ENCODE measurements around the gene LRP6. TPM values are rescaled to one million over a fixed set of nuclear protein-coding genes. Genes with fewer than 3 reads are reported as not detected.

The LRP6 gene
- total RNA-seq, 1 experiment from 2014 or later: 28.1 TPM

- CTCF ChIA-PET: no interaction called here
Measured at GRCh38 chr12:12095021-12095420, 171.8 kb downstream of the LRP6 start.

More at GRCh38 chr12:12095021-12095420, 171.8 kb downstream of the LRP6 start:
- H3K79me2 ChIP-seq (ENCODE audit: insufficient read depth, low read length): no peaks in the 10 kb centered on the region
- H3K4me1 ChIP-seq (ENCODE audit: control insufficient read depth in 1 of 2, insufficient read depth in 2 of 2, low read length in 2 of 2): peaks cover 7 to 10% of the 10 kb centered on the region in 2 experiments; a peak in 3 of 4 replicates
- intact Hi-C loops (cut with micrococcal nuclease): no loop called here
- no peaks in the 10 kb centered on the region for H3K27me3 ChIP-seq (ENCODE audit: insufficient read depth, low read length)
- ChIA-PET RAD21 (ENCODE audit: low non-redundant PET in 1 of 2, low total read pairs in 2 of 2, uncharacterized antibody in 2 of 2, unreplicated experiment in 2 of 2) (no interaction called here), POLR2A (no interaction called here)
- no TSS peak for BruUV-seq (replicated peaks)
- H3K9me2 ChIP-seq (ENCODE audit: insufficient read depth): no peaks in the 10 kb centered on the region
- no peak overlapping the region for H2AFZ ChIP-seq (ENCODE audit: low read depth, low read length, poor library complexity, severe bottlenecking)
- no peak for TF ChIP-seq TCF7L2 (IDR thresholded peaks at IDR 0.05; ENCODE audit: borderline replicate concordance, extremely low read depth, insufficient read depth, insufficient read length)
- TF ChIP-seq ZBTB33 (IDR thresholded peaks at IDR 0.05; ENCODE audit: extremely low read depth, insufficient replicate concordance, low read length): no peak
- no peak for TF ChIP-seq EZH2phosphoT487 (IDR thresholded peaks at IDR 0.05; ENCODE audit: borderline replicate concordance)
- TF ChIP-seq CEBPB (IDR thresholded peaks at IDR 0.05; ENCODE audit: low read depth): no peak
- TF ChIP-seq FOSL1 (IDR thresholded peaks at IDR 0.05; ENCODE audit: low read depth): no peak
- TF ChIP-seq SIN3A (IDR thresholded peaks at IDR 0.05; ENCODE audit: low read depth): no peak
- TF ChIP-seq POLR2AphosphoS5 (IDR thresholded peaks at IDR 0.05; ENCODE audit: low read depth, low read length): no peak
- TF ChIP-seq EZH2 (IDR thresholded peaks at IDR 0.05): no peak
- no peak for TF ChIP-seq SP1 (IDR thresholded peaks at IDR 0.05; ENCODE audit: low read depth)
- TF ChIP-seq POLR2A (IDR thresholded peaks at IDR 0.05; ENCODE audit: borderline replicate concordance, extremely low read depth, insufficient read depth, insufficient read length): no peak
- no peak for TF ChIP-seq SRF (IDR thresholded peaks at IDR 0.05; ENCODE audit: low read depth)
- TF ChIP-seq CTCF (IDR thresholded peaks at IDR 0.05 in 2 of 3, conservative IDR thresholded peaks at IDR 0.05 in 1 of 3; ENCODE audit: borderline replicate concordance in 1 of 3, insufficient read depth in 1 of 3, low read depth in 2 of 3, low read length in 2 of 3): no peak
- no peak for TF ChIP-seq ELF1 (IDR thresholded peaks at IDR 0.05; ENCODE audit: borderline replicate concordance, low read depth)
- TF ChIP-seq ATF3 (IDR thresholded peaks at IDR 0.05): no peak
- TF ChIP-seq EGR1 (IDR thresholded peaks at IDR 0.05; ENCODE audit: low read depth): no peak
- no peaks in the 10 kb centered on the region for H3K9me3 ChIP-seq (ENCODE audit: control insufficient read depth in 1 of 2, insufficient read depth in 1 of 2, low read depth in 1 of 2, low read length in 2 of 2)
- no peak overlapping the region for H3K9ac ChIP-seq (ENCODE audit: low read length)
- ATAC-seq (no peak), DNase-seq (ENCODE audit: low read depth, low spot score) (no peak)
- H3K4me3 ChIP-seq (replicated peaks in 1 of 2; ENCODE audit: low read depth in 1 of 2, low read length in 2 of 2): no peak overlapping the region
- no peaks in the 10 kb centered on the region for H4K20me1 ChIP-seq (ENCODE audit: insufficient read depth)
- H3K4me2 ChIP-seq (ENCODE audit: low read length): no peak overlapping the region
- H3K36me3 ChIP-seq (ENCODE audit: control insufficient read depth in 1 of 2, insufficient read depth in 2 of 2, low read length in 2 of 2): no peaks in the 10 kb centered on the region
- no peak overlapping the region for H3K27ac ChIP-seq (ENCODE audit: low read depth, low read length)

Measured in HCT116 (cell line).